Activated CD8-positive, alpha-beta memory T cell treated with anti-CD3 and anti-CD28 coated beads for 4 hours (primary cell): ENCODE results near the gene AFF3.

Source experiments
- DNase-seq, 2 donors: peaks; one replicate each; pipeline ENCODE4 v3.0.0-alpha.2; 2020; ENCODE audit warnings: low read depth in 2 of 2

The AFF3 gene

GRCh38 chr2:100072503-100072902 is 69.9 kb downstream of the AFF3 start:
- DNase-seq, result no peak

GRCh38 chr2:100071335-100072043 is 70.9 kb downstream of the AFF3 start:
- DNase-seq, result no peak

- no peak for DNase-seq
Observed at GRCh38 chr2:100070078-100070477, 72.3 kb downstream of the AFF3 start.

- DNase-seq, result no peak
Observed at GRCh38 chr2:100068395-100068794, 74.0 kb downstream of the AFF3 start.

GRCh38 chr2:100067784-100068183 is 74.6 kb downstream of the AFF3 start:
- no peak for DNase-seq

- no peak for DNase-seq
Observed at GRCh38 chr2:100066856-100067255, 75.5 kb downstream of the AFF3 start.

- DNase-seq, result no peak
Observed at GRCh38 chr2:100066246-100066645, 76.1 kb downstream of the AFF3 start.

GRCh38 chr2:100064592-100065428 is 77.6 kb downstream of the AFF3 start:
- DNase-seq, result no peak

GRCh38 chr2:100064165-100064564 is 78.2 kb downstream of the AFF3 start:
- DNase-seq, result no peak

- no peak for DNase-seq
Observed at GRCh38 chr2:100063459-100063953, 78.9 kb downstream of the AFF3 start.

GRCh38 chr2:100062336-100062735 is 80.1 kb downstream of the AFF3 start:
- no peak for DNase-seq

GRCh38 chr2:100060875-100061274 is 81.5 kb downstream of the AFF3 start:
- no peak for DNase-seq

GRCh38 chr2:100059638-100060037 is 82.8 kb downstream of the AFF3 start:
- no peak for DNase-seq

GRCh38 chr2:100057901-100058261 is 84.5 kb downstream of the AFF3 start:
- no peak for DNase-seq

- no peak for DNase-seq
Observed at GRCh38 chr2:100054426-100054825, 88.0 kb downstream of the AFF3 start.

- DNase-seq, result no peak
Observed at GRCh38 chr2:100053087-100053885, 89.1 kb downstream of the AFF3 start.

GRCh38 chr2:100052650-100053049 is 89.7 kb downstream of the AFF3 start:
- DNase-seq, result no peak

GRCh38 chr2:100051253-100051652 is 91.1 kb downstream of the AFF3 start:
- DNase-seq, result no peak

- no peak for DNase-seq
Observed at GRCh38 chr2:100050685-100051084, 91.7 kb downstream of the AFF3 start.

GRCh38 chr2:100046961-100047947 is 95.1 kb downstream of the AFF3 start:
- DNase-seq, result no peak

GRCh38 chr2:100045000-100045399 is 97.4 kb downstream of the AFF3 start:
- DNase-seq, result no peak
